ENCODE data around the gene ATXN1.

Gene ATXN1

DNA sequence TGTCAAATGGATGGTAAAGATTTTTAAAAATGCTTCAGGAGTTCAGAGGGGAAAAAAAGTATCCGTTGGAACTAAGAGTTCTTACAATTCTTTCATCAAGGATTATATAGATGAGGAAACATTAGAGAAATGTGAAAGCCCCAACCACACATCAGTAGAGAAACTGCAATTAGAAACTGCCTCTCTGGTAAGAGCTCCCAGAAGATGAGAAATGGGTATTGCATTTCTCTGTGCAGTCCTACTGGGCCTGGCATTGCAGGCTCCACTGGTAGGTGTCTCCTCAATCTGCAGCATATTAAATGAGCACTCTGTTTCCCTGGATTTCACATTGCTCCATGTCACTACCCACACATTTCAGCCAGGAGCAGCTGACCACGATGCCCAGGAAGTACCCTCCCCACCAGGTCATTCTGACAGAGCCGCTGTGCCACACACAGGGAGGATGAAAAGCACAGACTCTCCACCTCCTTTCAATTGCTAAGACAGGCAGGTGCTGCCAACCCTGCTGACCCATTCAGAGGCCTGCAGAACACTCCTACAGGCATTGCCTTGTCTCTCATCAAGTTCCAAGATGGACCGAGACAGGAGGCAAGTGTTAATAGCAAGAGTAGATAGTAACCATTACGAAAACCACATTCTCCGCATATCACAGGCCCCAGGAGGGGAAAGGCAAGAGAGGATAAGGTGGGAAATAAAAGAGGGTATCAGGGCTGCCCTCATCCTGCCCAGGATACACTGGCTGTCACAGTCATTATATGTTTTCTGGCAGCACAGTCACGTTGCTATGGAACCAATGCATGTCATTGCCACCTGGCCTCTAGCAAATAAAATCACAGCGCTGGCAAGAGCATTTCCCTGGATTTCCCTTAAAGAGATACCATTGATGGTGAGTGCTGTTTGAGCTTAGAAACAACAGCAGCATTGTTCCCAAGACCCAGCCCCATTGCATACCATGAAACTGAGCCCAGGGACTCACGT is 241.7 kb downstream of the ATXN1 start:
- no peak for FAIRE-seq

- FAIRE-seq: no peak
These were observed 243.0 kb downstream of the ATXN1 start for GRCh38 chr6:16518265-16518664.

- no peak for FAIRE-seq
These were observed 247.0 kb downstream of the ATXN1 start for GRCh38 chr6:16514249-16514648.

GRCh38 chr6:16512544-16513290 is 248.5 kb downstream of the ATXN1 start:
- no peak for FAIRE-seq

GRCh38 chr6:16511723-16512489 is 249.4 kb downstream of the ATXN1 start:
- FAIRE-seq: no peak

DNA sequence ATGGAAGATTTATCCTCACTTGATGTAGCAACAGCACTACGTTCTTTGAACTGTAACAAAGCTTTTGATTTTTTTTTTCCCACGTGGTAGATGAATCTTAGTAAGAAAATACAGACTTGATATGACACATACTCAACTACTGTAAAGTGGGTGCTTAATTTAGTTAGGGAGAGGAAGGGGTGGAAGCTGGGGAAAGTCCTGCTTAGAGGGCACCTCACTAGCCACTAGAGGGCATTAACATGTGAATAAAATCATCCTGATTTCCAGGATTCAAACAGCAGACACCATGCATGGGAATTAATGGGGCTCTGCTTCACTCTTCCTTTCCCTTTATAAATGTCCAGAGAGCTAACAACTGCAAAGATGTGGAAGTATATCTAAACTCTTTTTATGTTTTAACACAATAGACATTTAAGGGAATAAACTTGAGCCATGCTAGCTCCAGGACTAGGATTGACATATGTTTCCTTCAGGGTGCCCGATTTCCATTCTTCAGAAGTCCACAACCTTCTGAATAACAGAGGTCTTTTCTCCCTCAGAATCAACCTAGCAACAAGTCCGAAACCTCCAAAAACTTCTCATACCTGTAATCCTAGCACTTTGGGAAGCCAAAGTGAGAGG is 250.1 kb downstream of the ATXN1 start:
- FAIRE-seq: no peak

DNA sequence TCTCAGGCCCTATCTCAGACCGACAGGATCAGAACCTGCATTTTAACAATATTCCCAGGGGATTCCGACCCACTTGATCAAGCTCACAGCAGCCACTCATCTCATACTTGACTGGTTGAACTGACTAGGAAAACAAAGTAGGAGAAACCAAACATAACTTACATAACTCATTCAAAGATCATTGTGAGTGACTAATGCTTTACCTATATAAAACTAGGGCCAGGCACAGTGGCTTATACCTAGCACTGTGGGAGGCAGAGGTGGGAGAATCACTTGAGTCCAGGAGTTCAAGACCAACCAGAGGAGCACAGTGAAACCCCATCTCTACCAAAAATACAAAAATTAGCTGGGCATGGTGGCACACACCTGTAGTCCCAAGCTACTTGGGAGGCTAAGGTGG is 251.0 kb downstream of the ATXN1 start:
- no peak for FAIRE-seq

DNA sequence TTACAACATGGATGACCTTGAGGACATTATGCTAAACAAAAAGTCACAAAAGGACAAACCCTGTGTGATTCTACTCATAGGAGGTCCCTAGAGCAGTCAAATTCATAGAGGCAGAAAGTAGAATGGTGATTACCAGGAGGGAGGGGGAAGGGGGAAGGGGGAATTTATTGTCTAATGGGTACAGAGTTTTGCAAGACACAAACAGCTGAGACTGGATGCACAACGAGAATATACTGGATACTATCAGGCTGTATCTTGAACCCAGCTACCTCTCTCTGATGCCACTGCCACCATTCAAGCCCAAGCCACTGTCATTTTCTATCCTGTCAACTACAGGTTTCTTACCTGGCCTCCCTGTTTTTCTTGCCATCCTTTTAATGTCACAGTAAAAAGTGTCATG is 252.3 kb downstream of the ATXN1 start:
- no peak for FAIRE-seq

DNA sequence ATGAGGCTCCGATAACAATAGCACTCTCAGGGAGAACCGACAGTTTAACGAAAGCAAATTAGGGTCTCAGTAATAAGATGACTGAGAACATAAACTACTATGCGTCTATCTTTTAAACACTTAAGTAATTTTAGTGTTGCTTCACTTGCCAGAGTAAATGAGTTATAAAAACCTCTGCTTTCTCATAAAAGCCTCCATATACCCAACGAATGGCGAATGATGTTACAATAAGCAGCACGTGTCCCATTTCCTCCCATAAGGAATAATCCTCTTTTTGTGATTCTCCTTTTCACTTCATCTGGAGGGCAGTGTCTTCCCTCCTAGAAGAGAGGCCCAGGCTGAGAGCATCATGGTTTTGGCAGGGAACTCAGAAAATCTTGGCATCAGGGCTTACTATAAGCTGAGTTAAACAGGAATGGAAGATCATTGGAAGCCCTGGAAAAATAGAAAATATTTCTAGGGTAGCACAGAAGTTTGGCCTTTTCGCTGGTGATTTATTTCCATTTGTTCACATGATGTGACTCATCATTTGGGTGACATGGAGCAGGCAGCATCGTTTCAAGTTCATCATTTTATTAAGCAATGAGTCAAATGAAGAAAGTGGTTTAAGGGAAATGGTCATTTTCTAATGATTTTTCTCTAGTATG is 255.4 kb downstream of the ATXN1 start:
- FAIRE-seq: no peak

DNA sequence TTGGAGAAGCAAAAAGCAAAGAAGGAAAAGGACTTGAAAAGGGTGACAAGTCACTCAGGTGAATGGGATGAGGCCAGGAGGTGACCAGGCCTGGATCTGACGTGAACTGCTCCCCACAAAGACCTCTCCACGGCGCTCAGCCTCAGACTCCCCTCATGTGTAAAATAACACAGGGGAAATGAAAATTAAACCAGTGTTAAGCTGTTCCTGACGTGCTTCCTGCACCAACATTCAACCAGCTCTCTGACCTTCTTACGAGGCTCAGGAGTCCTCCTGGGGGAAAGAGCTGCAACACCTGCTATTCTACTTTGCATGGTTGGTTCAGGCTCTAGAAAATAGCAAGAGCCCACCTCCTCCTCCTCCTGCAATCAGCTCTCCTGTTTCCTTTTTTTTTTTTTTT is 256.7 kb downstream of the ATXN1 start:
- FAIRE-seq: no peak

- no peak for FAIRE-seq
These were observed 257.3 kb downstream of the ATXN1 start for GRCh38 chr6:16503970-16504415.

GRCh38 chr6:16503241-16503775 is 258.0 kb downstream of the ATXN1 start:
- no peak for FAIRE-seq

GRCh38 chr6:16498957-16499356 is 262.3 kb downstream of the ATXN1 start:
- no peak for FAIRE-seq

GRCh38 chr6:16498237-16498636 is 263.0 kb downstream of the ATXN1 start:
- no peak for FAIRE-seq

GRCh38 chr6:16496991-16497801 is 264.1 kb downstream of the ATXN1 start:
- no peak for FAIRE-seq

DNA sequence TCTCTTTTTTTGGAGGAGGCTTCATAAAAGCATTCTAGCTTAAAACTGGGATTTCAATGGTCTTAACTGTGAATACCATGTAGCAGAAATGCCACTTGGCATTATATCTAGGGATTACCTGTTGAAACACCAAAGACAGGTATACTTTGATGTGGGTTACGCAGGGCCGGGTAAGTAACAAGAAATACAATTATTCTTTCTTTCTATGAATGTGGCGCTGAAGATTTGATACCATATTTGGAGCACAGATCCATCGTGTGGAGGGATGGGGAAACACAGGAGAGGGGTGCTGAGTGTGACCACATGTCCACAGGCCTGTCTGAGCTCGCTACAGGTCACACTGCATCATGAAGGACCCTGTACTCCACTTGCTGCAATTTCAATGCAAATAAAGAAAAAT is 265.1 kb downstream of the ATXN1 start:
- FAIRE-seq: no peak

DNA sequence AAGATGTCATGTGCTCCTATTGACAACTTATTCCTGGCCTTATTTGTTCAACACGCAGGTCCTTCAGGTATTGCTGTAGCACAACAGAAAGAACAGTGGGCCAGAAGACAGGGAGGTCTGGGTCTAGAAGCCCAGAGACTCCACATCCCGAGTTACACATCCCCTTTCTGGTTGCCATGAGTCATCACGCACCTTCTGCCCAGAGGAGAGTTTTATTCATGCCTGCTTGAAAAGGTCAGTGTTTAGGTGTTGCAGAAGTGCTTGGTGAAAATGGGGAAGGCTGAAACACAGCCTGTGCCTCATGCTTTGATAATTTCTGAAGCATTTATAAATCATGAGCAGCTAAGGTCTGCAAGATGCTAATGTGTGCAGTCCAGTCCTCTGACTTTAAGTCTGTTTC is 266.5 kb downstream of the ATXN1 start:
- FAIRE-seq: no peak

GRCh38 chr6:16493802-16494201 is 267.5 kb downstream of the ATXN1 start:
- no peak for FAIRE-seq

DNA sequence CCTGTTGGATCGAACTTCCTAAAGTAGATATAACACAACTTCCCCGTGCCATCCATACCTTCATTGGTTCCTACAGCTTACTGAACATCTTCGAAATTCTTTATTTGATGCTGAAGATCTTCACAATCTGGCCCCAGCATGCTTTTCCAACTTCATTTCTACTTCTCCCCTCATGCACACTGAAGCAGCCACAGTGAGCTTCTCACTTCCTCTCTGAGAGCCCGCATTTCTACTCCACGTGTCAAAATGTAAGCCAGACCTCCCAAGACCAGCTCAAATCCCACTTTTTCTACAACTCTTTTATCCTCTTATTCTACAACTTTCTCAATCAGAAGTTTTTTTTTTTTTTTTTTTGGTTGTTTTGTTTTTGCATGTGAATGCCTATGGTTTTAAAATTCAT is 268.1 kb downstream of the ATXN1 start:
- FAIRE-seq: no peak

DNA sequence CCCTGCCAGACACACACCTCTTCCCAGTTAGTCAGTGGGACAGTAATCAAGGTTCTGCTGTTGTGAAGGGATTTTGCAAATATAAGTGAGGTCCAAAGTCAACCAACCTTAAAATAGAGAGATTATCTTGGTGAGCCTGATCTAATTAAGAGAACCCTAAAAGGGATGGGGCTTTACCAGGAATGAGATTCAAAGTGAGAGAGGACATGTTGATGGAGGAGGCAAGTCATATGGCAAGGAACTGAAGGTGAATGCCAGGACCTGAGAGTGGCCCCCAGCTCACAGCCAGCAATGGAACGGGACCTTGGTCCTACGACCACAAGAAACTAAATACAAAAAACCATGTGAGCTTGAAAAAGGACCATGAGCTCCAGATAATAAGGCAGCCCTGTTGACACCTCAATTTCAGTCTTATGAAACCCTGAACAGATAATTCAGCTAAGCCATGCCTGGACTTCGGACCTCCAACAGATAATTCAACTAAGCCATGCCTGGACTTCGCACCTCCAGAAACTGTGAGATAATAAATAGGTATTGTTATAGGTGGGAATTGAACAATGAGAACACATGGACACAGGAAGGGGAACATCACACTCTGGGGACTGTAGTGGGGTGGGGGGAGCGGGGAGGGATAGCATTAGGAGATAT is 269.5 kb downstream of the ATXN1 start:
- FAIRE-seq: no peak
